Activated T-cell treated with anti-CD3 and anti-CD28 coated beads, Interleukin-2, amount 50 U/mL, for 48 hours (primary cell): Measurements from ENCODE around the gene HMGN4.

Source experiments
- DNase-seq, 2 experiments: peaks; one replicate each; pipeline ENCODE4 v3.0.0-alpha.2; 2020

The HMGN4 gene

DNA sequence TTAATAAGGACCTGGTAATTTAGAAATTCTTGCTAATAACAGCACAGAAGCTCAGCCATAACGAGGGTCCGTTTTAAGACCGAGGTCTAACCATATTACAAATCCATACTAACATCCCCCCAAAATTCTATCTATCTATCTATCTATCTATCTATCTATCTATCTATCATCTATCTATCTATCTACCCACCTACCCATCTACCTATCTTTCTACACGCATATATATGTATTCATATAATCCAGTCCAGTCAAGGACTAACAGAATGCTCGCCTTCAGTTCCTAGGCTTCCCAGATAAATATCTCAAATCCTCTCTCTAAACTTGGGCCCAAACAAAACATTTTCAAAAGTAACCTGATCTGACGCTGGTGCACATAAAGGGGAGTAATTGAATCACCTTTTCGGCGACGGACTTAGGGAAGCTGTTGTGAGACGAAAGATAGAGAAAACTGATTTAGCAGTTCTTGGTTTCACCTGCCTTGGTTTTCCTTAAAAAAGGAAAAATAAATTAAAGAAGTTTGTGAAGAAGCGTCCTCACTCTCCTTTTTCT, 14.5 kb downstream of the HMGN4 start:
- DNase-seq, result no peak

DNA sequence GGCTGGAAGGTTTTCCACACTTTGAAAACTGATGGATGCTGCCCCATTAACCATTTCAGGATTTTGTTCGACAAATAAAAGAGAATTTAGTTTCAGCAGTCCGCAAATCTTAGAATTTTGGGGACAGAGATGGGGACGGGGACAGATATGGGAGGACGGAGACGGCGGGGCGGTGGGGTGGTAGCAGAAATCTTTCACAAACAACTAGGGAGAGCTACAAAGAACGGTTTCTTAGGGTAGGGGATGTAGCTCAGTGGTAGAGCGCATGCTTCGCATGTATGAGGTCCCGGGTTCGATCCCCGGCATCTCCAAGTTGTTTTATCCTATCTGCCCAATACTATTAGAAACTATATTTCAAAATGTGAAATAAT, 15.1 kb downstream of the HMGN4 start:
- peak; percentile 87 to 89 for DNase-seq

DNA sequence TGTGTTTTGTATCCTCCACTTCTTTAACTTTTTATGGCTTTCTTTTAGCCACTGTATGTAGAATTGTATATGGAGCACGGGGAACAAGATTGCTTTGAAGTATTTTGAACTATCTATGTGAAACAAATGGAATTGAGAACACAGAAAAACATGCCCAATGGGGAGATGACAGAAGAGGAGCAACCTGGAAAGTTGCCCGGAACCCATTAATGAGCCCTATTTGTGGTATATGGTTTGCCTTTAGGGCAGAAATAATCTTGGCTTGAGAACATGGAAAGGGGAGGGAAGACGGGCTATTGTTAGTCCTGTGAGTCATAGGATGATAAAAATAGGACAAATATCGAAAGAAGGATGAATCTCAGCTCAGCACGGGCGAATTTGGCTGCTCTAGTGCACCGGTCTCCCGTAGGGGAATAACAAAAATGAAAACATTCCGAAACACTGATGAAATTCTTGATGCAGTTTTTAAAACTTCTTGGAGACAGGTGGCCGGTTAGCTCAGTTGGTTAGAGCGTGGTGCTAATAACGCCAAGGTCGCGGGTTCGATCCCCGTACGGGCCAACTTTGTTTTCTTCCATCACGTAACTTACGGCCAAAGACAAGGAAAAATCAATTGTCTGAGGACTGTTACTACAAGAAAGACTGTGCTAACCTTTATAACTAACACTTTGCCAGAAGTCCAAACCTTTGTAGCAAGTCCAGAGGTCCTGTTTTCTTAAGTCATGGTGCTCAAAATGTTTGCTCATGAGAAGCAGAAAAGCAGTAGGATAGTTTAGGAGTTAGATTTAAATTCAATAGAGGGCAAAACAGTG, 15.7 kb downstream of the HMGN4 start:
- peak; percentile 90 to 92 for DNase-seq

DNA sequence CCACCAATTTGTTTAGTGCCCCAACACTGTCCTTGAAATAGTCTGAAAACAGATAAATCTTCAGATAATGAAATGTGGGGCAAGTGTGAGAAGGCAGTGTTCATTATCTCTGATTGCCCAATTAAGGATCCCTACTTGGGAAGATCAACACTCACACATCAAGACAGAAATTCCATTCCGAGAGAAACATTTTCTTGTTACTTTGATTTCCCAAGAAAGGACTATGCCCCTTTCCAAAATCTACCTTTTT, 16.2 kb downstream of the HMGN4 start:
- no peak for DNase-seq

DNA sequence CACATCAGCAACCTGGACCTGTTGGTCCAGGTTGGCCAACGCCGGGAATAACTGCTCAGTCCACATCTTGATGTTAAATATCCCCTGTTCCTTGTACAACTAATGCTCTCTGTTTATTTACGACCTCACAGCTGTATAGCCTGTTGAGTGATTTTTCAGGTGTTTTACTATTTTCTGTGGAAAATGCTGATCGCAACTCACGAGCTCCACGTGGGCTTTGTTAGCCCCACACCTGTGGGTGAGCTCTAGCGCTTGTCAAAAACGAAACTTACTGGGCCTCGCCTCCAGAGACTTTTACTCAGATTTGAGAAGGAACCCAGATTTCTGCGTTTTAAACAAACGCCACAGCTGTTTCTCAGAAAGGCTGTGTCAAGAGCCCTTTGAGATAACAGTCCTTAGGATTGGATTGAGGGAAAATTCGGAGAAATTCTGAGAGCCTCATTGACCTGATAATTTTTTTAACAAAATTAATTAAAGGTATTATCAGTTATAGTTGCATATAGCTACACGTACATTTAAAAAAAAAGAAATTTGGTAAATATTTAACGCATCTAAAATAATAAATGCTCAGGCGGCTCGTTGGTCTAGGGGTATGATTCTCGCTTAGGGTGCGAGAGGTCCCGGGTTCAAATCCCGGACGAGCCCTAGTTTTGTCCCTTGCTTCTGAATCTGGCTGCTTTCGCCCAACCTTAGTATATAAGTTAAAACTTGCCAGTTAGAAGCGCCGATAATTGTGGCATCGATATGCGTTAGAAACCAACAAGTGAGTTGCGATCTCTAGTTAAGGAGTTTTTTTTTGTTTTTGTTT, 16.7 kb downstream of the HMGN4 start:
- peak; percentile 80 to 81 for DNase-seq

DNA sequence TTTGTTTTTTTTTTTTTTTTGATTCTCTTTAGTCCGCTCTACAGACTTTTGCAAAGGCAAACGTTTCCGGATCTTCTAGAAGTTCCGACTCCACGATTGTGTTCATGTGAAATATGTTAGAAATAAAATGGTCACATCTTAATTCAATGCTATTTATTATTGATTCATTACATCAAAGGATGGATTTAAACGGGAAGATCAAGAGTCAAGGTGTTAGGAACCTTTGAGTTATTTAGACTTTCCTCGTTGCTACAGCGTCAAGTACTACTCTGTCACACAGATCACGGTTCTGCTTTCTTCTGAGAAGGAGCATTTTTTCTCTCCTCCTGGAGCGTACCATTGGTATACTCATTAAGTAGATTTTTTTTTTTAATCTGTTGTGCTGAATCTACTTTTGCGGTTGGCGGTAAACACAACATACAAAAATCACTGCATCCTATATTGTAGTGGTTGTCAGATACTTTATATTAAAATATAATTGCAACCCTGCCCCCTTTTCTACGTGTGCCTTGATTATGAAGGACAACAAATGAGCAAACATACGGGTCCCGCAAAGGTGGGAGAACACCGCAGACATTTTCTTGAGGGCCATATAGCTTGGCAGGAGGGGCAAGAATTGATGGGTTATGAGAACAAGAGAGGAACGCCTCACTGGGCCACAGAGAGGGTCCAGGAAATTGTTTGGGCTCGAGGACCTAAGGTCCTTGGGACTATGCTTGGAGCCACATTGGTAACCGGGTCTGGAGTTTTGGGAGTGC, 17.5 kb downstream of the HMGN4 start:
- DNase-seq, result no peak

DNA sequence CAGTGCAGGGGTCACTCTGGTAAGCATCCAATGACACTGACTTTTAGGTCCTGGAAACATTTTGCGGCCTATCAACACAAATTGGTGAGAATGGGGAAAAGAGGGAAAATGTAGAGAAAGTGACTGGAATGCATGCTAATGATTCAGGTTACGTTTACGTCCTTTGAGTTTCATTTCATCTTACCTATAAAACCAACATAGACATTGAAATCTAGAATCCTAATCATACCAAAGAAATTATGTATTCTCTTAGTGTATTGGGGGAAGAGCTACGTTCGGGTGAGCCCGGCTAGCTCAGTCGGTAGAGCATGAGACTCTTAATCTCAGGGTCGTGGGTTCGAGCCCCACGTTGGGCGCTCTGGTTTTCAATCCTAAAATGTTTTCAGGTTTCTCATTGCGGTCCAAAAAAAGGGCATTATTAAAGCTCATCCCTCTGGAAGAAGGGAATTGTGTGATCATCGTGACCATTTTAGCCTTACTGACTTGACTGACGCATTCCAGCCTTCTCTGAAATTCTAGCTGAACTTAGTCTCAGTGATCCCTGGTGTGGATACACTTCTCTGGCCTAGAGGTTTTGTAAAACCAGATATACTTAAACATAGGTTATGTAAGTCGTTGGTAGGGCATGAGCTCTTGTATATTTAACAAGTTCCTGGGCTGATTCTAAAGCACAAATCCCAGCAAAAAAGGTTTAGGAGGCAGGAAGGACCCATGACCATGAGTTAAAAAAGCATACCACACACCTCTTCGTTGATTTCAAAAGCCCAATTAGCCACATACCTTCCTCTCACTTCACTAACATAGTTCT, 18.3 kb downstream of the HMGN4 start:
- peak; percentile 74 to 77 for DNase-seq

DNA sequence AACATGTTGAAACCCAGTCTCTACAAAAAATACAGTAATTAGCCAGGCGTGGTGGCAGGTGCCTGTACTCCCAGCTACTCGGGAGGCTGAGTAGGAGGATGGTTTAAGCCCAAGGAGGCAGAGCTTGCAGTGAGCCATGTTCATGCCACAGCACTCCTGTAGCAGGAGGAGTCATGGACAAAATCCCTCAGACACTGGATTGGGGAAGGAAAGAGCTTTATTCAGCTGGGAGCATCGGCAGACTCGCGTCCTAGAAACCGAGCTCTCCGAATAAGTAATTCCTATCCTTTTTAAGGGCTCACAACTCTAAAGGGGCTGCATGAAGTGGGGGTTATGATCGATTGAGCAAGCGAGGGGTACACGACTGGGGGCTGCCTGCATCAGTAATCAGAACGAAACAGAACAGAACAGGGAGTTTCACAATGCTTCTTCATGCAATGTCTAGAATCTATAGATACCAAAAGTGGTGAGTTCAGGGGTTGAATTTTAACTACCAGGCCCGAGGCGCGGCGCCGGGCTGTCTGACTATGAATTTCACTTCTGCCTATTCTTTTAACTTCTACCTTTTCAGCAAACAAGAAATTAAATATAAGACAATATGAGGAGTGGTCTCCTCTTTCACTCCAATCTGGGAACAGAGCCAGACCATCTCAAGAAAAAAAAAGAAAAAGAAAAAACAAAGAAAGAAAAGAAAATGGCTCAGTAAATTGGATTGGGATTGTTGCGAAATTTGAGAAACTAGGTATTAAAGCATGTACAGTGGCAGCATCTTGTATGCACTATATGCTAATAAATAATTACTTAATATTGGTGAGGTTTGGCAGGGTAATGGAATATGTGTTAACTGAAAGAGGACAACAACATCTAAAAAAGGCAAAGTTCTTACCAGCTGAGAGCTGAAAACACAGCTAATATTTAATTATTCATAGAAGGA, 23.6 kb downstream of the HMGN4 start:
- DNase-seq, result no peak

DNA sequence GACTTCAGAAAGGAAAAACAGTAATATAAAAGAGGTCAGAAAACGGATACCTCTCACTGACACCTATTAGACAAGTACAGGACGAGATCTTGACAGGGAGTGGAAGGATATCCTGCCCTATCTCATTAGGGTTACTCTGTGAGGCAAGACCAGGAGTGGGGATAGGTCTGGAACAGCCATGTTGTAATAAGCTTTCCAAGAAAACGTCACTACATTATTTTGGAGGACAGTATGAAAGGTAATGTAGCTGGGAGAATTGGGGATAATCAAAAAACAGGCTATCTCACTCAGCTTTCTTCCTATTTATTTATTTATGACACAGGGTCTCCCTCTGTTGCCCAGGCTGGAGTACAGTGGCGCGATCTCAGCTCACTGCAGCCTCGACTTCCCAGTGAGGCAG, 25.3 kb downstream of the HMGN4 start:
- no peak for DNase-seq

DNA sequence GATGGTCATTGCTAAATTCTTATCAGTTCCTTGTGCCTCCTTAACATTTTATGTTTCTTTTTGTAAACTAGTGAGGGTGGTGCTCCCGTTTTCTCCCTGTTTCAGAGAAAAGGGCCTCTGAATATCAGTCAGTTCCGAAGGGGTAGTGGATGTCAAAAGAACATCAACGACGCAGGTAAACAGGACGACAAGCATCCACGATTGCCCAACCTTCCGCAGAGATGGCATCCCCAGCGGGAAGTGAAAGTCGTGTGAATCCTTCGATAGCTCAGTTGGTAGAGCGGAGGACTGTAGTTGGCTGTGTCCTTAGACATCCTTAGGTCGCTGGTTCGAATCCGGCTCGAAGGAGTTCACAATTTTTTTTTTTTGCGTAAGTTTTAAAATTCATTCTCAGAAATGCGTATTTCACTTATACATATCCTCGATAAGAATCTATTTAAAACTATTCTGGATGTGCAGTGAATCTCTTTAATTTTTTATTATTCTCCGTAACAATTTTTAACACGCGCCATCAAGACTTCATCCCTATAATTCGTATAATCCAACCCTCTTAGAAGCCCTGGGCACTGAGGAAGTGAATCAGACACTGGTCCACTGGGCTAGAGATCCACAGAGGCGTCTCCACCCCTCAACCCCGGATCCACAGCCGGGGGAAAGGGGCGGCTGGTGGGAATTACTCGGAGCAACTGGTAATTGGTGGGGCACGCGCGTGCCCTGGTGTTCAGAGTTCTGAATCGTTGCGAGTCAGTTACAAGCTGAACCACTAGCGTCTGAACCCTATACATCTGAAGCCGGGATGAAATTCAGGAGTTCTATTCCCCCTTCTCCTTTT, 30.7 kb downstream of the HMGN4 start:
- DNase-seq, result peak; percentile 99 to 100

DNA sequence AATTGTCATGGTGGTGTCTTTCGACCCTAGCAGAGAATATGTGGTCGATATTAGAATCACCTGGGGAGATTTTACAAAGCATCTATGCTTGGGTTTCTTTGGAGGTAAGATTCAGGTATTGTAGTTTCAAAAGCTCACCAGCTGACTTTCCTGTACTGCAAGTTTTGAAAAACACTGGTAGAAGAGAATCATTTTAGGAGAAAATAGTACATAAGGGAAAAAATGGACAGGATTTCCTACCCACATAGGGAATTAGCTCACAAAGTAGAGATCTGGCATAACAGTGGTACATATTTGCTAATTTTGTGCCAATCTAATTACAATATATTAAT, 31.2 kb downstream of the HMGN4 start:
- DNase-seq, result no peak

DNA sequence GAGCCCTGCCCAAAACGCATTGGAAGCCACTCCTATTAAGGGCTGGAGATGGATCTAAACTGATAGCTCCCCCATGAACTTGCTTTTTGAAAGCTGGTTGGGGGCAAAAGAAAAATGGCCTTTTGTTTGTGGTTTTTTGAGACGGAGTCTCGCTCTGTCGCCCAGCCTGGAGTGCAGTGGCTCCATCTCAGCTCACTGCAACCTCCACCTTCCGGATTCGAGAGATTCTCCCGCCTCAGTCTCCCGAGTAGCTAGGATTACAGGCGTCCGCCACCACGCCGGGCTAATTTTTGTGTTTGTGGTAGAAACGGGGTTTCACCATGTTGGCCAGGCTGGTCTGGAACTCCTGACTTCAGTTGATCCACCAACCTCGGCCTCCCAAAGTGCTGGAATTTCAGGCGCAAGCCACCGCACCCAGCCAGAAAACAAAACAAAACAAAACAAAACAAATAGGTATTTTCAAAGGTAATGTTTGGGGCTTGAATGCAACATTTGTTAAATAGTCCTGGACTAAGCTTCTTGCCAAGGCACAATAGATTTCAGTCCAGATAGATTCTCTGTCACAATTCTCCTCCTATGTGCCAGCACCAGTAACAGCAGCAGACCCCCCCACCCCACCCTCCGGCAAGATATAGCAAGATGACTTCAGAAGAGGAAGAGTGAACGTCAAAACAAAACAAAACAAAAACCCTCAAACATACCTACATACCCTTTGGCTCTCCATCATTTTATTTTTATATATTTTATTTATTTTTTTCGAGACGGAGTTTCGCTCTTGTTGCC, 32.1 kb downstream of the HMGN4 start:
- no peak for DNase-seq

DNA sequence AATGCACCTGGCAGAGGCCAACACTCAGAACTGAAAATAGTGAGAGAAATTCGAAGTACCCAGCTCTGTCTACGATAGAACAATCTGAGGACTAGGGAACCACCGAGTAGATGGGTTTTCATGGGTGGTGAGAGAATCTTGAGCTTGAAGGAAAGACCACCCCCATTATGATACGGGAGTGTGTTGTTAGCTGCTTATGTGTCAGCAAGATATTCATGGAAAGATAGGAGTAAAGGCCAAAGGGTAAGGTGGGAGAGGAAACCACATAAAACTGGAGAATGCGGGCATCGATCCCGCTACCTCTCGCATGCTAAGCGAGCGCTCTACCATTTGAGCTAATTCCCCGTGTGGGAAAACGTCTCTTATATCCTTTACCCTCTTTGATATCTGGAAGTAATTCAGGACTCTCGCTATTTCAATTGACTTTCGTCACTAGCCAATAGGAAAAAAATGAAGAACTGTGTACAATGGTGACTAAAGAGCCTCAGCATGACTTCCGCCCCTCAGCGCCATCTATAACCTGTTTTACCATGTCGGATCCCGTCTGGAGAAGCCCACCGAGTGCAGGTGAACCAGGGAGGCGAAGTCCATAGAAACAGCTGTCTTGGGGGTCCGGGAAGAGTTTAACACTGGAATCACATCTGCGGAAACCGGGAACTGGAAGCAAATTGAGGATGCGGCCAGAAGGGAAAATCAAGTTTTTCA, 33.6 kb downstream of the HMGN4 start:
- peak; percentile 77 to 79 for DNase-seq

DNA sequence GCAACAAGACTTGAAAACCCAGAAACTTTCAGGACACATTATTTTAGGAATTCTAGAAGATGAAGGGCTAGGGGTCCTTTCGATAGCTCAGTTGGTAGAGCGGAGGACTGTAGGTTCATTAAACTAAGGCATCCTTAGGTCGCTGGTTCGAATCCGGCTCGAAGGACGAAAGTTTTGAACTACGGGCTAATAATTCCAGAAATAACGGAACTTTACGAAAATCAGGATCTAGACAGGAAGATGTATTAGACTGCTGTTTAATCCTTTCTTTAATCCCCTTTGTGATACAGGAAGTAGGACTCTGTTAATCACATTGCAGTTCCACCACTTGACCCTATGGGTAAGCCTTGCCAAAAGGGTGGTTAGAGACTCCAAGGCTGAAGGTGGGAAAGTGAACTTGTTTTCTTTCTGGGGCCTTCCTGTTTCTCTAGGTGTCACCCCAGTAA, 37.4 kb downstream of the HMGN4 start:
- DNase-seq, result no peak

DNA sequence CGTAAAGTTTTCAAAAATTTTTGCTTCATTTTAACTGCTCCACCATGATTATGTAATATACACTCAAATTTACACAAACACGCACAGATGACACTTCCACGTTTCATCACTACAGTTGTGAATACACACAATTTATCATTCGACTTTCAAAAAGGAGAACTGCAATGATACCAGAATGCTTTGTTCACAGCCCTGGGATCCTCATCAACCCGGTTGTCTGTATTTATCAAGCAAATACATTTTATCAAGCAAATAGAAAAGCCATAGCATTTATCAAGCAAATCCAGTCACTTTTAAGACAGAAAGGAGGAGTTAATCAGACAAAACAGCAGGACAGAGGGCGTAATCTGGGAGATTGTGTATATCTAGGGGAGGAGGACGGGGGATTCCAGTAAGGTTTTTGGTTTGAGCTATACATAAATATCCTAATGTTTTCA, 38.3 kb downstream of the HMGN4 start:
- DNase-seq, result no peak

DNA sequence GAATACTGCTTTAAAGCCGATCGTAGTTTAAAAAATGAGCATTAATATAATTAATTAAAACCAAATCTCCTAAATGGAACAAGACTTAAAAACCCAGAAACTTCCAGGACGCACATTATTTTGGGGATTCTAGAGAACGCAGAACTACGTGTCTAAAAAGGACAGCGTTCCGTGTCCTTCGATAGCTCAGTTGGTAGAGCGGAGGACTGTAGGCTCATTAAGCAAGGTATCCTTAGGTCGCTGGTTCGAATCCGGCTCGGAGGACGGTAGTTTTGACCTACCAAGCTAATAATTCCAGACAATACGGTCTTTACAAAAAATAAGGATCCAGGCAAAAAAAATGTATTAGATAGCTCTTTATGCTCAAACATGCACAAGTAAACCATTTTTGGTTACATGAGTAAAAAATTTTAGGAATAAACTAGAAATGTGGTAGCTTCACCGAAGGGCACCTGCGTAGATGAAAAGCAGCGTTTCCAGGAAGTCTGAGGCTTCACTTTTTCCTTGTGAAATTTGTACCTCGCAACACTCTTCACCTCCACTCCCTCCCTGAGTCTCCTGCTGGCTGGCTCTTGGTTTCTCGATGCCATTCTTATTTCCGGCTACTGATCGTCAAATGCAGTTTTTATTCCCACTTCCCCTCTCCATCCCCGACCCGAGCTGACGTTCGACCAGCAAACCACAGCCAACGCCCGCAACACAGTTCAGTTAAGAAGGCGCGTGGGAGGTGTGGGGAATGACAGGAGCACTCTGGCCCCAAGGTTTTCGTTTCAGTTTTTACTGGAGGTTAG, 39.0 kb downstream of the HMGN4 start:
- DNase-seq, result peak; percentile 86

DNA sequence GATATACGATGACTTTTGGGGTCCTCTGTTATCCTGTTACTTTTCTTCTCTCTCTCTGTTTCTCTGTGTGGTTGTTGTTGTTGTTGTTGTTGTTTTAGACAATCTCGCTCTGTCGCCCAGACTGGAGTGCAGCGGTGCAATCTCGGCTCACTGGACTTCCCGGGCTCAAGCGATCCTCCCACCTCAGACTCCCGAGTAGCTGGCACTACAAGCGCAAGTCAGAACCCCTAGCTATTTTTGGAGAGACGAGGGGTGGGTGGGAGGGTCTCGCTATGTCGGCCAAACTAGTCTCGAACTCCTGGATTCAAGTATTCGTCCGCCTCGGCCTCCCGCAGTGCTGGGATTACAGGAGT, 39.5 kb downstream of the HMGN4 start:
- no peak for DNase-seq

DNA sequence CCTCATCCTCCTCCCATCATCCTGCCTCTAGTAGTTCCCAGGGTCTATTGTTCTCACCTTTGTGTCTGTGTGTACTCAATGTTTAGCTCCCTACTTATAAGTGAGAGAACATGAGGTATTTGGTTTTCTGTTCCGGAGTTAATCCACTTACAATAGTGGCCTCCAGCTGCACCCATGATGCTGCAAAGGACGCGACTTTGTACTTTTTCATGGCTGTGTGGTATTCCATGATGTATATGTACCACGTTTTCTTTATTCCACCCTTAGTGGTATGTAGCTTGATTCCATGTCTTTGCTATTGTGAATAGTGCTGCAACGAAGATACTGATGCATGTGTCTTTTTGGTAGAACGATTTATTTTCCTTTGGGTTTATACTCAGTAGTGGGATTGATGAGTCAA, 40.1 kb downstream of the HMGN4 start:
- no peak for DNase-seq
